DND-41 (cell line): ENCODE results near the gene DYSF.

Source experiments
- ATAC-seq: fragments of 200-7000 bp; cut with Tn5 transposase; 3 replicates; pipeline ENCODE4 v1.9.1; 2021; ENCODE audit warnings: low read depth; ENCODE audit not compliant: insufficient read depth
- DNase-seq: peaks from one replicate; pipeline ENCODE4 v3.0.0-alpha.2; 2020
- H2AFZ ChIP-seq: 2 replicates; pipeline ENCODE4 v1.6.0; 2012; ENCODE audit warnings: low read depth, low read length
- H3K27ac ChIP-seq: 2 replicates; pipeline ENCODE4 v1.5.1; 2012; ENCODE audit warnings: low read length, inconsistent platforms
- H3K27me3 ChIP-seq: fragments of 200-600 bp; sonication (generic); 2 replicates; pipeline ENCODE4 v1.6.0; 2012; ENCODE audit warnings: low read length, mild to moderate bottlenecking, inconsistent platforms; ENCODE audit not compliant: insufficient read depth, poor library complexity
- H3K36me3 ChIP-seq: 2 replicates; pipeline ENCODE4 v1.5.1; 2012; ENCODE audit warnings: low read length, inconsistent platforms; ENCODE audit not compliant: insufficient read depth
- H3K4me1 ChIP-seq: 2 replicates; pipeline ENCODE4 v1.5.1; 2012; ENCODE audit warnings: mild to moderate bottlenecking, low read length; ENCODE audit not compliant: insufficient read depth
- H3K4me2 ChIP-seq: 2 replicates; pipeline ENCODE4 v1.6.0; 2012; ENCODE audit warnings: mild to moderate bottlenecking, moderate library complexity, low read length, inconsistent platforms; ENCODE audit not compliant: insufficient read depth
- H3K4me3 ChIP-seq, 2 experiments: fragments of 200-600 bp in 1 of 2; shearing (Covaris generic) in 1 of 2; 2 replicates each; pipeline ENCODE4 v1.5.1; 2012 to 2016; ENCODE audit warnings: inconsistent platforms in 2 of 2, low read length in 2 of 2, mild to moderate bottlenecking in 2 of 2, low read depth in 1 of 2, moderate library complexity in 1 of 2
- H3K79me2 ChIP-seq: 2 replicates; pipeline ENCODE4 v1.6.0; 2012; ENCODE audit warnings: low read length, inconsistent platforms; ENCODE audit not compliant: insufficient read depth
- H3K9ac ChIP-seq: 2 replicates; pipeline ENCODE4 v1.6.0; 2012; ENCODE audit warnings: low read depth, mild to moderate bottlenecking, inconsistent platforms, low read length, moderate library complexity
- H3K9me3 ChIP-seq: 2 replicates; pipeline ENCODE4 v1.5.1; 2012; ENCODE audit warnings: low read length, moderate library complexity, mild to moderate bottlenecking, inconsistent platforms; ENCODE audit not compliant: insufficient read depth, severe bottlenecking
- H4K20me1 ChIP-seq: 2 replicates; pipeline ENCODE4 v1.6.0; 2012; ENCODE audit warnings: low read length; ENCODE audit not compliant: insufficient read depth
- EZH2 ChIP-seq: IDR thresholded peaks from 3 replicates; pipeline ENCODE4 v1.6.1; 2012; ENCODE audit warnings: borderline replicate concordance, low read depth, mild to moderate bottlenecking, moderate library complexity, low read length, inconsistent platforms; ENCODE audit not compliant: severe bottlenecking
- TF ChIP-seq, protein P1 (sequence below): IDR thresholded peaks from 2 replicates; pipeline ENCODE4 v1.5.1; 2012; ENCODE audit warnings: borderline replicate concordance, low read length, moderate library complexity, mild to moderate bottlenecking; ENCODE audit not compliant: poor library complexity, severe bottlenecking; ENCODE audit errors: extremely low read depth

DYSF gene

DNA sequence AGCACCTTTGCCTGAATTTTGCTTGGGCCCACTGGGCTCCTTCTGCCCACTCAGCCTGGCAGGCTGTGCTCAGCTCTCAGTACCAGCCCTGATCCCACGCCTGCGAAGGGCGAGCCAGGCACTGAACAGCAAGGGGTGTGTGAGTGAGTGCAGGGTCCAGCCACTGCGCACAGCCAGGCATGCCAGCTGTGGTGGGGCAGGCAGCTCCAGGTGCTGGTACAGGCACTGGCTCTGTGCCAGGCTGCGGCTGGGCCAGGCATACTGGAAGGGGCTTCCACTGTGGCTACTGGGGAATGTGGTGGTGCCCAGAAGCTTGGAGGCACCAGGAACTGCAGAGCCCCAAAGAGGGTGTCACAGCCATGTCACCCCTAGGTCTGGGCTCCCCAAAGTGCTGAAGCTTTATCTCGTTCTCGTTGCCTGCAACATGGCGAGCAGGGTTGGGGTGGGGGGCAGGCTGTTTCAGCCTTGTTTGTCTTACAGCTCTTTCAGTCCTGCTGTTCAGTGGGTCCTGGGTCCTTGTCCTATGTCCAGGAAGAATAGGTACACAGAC, 8.8 kb downstream of the DYSF start:
- Histone ChIP-seq H4K20me1 (no peaks in the 10 kb centered on the region), H3K27ac (no peak overlapping the region), H3K9ac (no peak overlapping the region), H3K36me3 (no peaks in the 10 kb centered on the region), H3K4me2 (no peak overlapping the region), H3K4me3 (no peak overlapping the region), H3K27me3 (peaks cover 8% of the 10 kb centered on the region), H3K9me3 (peaks cover 21% of the 10 kb centered on the region), H3K79me2 (no peaks in the 10 kb centered on the region), H3K4me1 (peaks cover 7% of the 10 kb centered on the region; the same call in 1 of the 2 replicates), H2AFZ (no peak overlapping the region)
- ATAC-seq: no peak
- no peak for DNase-seq
- no peak for TF ChIP-seq EZH2
- TF ChIP-seq, protein P1, sequence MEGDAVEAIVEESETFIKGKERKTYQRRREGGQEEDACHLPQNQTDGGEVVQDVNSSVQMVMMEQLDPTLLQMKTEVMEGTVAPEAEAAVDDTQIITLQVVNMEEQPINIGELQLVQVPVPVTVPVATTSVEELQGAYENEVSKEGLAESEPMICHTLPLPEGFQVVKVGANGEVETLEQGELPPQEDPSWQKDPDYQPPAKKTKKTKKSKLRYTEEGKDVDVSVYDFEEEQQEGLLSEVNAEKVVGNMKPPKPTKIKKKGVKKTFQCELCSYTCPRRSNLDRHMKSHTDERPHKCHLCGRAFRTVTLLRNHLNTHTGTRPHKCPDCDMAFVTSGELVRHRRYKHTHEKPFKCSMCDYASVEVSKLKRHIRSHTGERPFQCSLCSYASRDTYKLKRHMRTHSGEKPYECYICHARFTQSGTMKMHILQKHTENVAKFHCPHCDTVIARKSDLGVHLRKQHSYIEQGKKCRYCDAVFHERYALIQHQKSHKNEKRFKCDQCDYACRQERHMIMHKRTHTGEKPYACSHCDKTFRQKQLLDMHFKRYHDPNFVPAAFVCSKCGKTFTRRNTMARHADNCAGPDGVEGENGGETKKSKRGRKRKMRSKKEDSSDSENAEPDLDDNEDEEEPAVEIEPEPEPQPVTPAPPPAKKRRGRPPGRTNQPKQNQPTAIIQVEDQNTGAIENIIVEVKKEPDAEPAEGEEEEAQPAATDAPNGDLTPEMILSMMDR: no peak

DNA sequence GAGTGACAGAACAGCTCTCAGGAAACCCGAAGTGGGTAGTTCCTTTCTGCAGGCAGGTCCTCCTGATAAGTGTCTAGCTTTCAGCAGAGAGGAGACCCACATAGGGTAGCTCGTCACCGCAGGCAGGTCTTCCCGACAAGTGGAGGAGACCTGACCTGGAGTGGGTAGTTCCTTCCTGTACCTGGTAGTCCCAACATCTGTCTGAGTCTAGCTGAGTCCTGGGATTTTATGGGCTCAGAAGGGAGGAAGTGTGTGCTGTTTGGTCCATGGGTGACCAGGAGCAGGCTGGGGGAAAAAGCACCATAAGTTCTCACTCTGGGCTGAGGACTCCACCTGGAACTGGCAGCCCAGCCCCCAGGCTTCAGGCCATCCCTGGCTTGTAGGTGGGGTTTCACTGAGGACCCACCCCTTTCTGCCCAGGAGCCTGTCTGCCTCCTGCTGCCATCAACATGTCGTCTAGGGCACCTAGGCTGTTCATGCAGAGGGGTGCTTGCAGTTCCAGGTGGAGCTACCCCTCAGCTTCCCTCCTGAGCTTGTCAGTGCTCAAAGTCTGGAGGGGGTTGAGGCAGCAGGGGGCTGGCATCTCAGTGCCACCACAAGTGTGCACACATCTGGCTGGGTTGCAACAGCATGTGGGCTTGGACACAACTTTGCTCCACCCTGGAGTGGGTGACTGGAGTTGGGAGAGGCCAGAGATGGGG, 9.4 kb downstream of the DYSF start:
- H3K4me2 ChIP-seq: no peak overlapping the region
- H3K4me1 ChIP-seq: peaks cover 7% of the 10 kb centered on the region; the same call in 1 of the 2 replicates
- H4K20me1 ChIP-seq: no peaks in the 10 kb centered on the region
- H3K79me2 ChIP-seq: no peaks in the 10 kb centered on the region
- H3K27me3 ChIP-seq: peaks cover 14% of the 10 kb centered on the region
- ATAC-seq (no peak), DNase-seq (no peak)
- H3K36me3 ChIP-seq: no peaks in the 10 kb centered on the region
- H3K9me3 ChIP-seq: peaks cover 21% of the 10 kb centered on the region
- no peak overlapping the region for H3K27ac ChIP-seq
- no peak for TF ChIP-seq EZH2
- TF ChIP-seq, protein P1: no peak
- H3K4me3 ChIP-seq: no peak overlapping the region
- no peak overlapping the region for H2AFZ ChIP-seq
- no peak overlapping the region for H3K9ac ChIP-seq

DNA sequence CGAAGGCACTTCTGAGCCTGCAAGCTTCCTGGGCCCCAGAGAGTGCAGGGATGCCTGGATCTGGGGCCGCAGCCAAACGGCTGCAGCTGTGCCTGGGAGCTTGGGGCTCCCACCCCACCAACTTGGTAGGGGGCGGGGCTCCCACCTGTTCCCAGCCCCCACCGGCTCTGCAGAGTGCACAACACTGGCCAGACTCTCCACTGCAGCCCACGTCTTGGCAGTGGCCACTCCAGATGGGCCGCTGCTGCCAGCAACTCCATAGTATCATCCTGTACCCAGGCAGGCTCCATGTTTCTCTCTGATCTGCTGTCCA, 9.9 kb downstream of the DYSF start:
- DNase-seq (no peak), ATAC-seq (no peak)
- no peak for TF ChIP-seq EZH2
- TF ChIP-seq, protein P1: no peak
- no peak overlapping the region for H2AFZ ChIP-seq
- peaks cover 20% of the 10 kb centered on the region for H3K27me3 ChIP-seq
- H4K20me1 ChIP-seq: no peaks in the 10 kb centered on the region
- no peak overlapping the region for H3K4me2 ChIP-seq
- H3K36me3 ChIP-seq: no peaks in the 10 kb centered on the region
- H3K4me1 ChIP-seq: peaks cover 7% of the 10 kb centered on the region; the same call in 1 of the 2 replicates
- H3K9ac ChIP-seq: no peak overlapping the region
- no peak overlapping the region for H3K4me3 ChIP-seq
- no peak overlapping the region for H3K27ac ChIP-seq
- peaks cover 21% of the 10 kb centered on the region for H3K9me3 ChIP-seq
- no peaks in the 10 kb centered on the region for H3K79me2 ChIP-seq
